Measurements from ENCODE around the gene ZSWIM6.

- TF ChIP-seq YY1 (IDR thresholded peaks at IDR 0.05; ENCODE audit: low read depth) (no peak), CTCF (IDR thresholded peaks at IDR 0.05) (no peak)
These were observed 8.8 kb downstream of the ZSWIM6 start for GRCh38 chr5:61340775-61341361.

All from SK-N-SH (cell line).